ENCODE data around the gene CDS1.
"Not testable (repeated sequence)": the region's sequence is repeated elsewhere in the genome, so short reads cannot be mapped to it uniquely, and the experiment has no call there.

Gene CDS1

DNA sequence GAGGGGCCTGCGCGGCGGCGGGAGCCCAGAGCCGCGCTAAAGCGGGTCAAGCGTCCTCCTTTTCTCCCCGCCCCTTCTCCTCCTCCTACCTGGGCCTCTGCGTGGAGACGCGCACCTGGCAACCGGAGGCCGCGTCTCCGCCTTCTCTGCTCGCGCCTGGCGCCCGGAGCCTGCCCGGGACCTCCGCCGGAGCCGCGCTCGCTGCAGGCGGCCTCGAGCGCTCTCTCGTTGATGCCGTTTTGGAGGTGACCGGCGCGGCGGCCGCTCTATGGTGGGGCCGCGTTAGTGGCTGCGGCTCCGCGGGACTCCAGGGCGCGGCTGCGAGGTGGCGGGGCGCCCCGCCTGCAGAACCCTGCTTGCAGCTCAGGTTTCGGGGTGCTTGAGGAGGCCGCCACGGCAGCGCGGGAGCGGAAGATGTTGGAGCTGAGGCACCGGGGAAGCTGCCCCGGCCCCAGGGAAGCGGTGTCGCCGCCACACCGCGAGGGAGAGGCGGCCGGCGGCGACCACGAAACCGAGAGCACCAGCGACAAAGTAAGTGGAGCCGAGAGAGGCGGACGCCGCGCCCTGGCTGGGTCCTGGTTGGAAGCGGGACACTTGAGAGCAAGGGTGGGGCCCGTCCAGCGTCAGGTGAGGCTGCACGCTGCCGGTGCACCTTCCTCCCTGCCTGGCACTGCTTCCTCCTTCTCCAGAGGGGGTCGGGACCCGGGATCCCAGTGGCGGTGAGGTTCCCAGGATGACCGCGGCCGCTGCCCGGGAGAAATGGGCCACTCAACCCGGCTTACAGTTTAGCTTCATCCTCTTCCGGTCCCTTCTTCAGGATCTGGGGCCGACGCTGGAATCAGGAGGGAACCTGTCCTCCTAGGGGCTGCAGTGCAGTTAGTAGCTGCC is at the start of gene CDS1:
Gene CDS1, plus strand, starts transcription at position 140 of the 888 bp plus-strand sequence. Its CDS starts 275 bp downstream, at position 415.
- peak; percentile 31 for DNase-seq

DNA sequence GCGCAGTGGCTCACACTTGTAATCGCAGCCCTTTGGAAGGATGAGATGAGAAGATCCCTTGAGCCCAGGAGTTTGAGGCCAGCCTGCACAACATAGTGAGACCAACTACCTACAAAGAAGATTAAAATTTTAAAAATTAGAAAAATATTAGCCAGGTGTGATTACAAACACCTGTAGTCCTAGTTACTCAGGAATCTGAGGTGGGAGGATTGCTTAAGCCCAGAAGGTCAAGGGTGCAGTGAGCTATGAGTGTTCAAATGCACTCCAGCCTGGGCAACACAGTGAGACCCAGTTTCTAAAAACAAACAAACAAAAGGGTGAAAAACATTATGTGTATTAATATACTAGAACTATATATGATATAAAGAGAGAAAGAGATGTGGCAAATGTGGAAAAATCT is 47.0 kb upstream of the CDS1 start:
- DNase-seq, result no peak

GRCh38 chr4:84545093-84545492 is 37.8 kb upstream of the CDS1 start:
- no peak for DNase-seq

DNA sequence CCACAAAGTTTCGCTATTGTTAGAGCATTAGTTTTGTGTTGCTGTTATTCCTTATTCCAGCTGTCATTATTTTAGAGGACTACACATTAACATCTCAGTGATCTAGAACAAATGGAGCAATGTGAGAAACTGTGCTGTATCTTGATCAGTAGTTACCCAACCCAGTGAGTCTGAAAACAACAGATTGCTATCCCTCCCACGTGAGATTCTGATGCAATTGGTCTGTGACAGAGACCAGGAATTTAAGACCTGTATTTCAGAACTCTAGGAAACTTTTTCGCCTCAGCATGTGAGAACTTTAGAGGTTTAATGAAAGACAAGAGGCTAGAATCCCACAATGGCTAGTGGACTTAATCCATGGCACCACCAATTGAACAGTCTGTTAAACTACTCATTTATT is 35.7 kb upstream of the CDS1 start:
- DNase-seq, result no peak

DNA sequence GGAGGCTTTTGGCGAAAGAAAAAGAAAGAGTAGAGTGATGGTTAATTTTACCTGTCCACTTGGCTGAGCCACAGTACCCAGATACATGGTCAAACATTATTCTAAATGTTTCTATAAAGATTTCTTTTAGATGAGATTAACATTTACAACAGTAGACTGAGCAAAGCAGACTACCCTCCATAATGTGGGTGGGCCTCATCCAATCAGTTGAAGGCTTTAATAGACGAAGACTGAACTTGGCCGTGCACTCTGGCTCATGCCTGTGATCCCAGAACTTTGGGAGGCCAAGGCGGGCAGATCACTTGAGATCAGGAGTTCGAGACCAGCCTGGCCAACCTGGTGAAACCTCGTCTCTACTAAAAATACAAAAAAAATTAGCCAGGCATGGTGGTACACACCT is 33.7 kb upstream of the CDS1 start:
- DNase-seq, result not testable (repeated sequence)

DNA sequence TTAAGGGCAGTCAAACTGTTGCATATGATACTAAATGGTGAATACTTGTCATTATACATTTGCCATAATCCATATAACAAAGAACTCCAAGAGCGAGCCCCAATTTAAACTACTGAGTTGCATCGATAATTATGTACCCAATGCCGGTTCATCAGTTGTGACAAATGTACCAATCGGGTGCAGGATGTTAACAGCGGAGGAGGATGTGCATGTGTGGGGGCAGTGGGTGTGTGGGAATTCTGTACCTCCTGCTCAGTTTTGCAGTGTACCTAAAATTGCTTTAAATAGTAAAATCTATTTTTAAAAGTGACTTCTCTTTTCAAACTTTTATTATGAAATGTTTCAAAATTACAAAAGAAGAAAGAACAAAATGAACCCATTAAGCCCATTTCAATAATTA is 20.8 kb upstream of the CDS1 start:
- DNase-seq, result no peak

DNA sequence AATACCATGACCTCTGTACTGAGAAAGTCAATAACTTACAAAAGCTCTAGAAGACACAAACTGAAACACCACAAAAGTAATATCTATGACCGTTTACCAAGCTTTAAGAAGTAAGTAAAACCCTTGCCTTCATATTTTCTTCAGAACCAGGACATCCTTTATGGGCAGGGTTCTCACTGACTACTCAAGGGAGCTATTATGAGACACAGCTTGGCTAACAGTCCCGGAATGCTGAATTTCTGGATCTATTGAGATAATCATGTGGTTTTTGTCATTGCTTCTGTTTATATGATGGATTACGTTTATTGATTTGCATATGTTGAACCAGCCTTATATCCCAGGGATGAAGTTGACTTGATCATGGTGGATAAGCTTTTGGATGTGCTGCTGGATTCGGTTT is 19.9 kb upstream of the CDS1 start:
- DNase-seq, result no peak

DNA sequence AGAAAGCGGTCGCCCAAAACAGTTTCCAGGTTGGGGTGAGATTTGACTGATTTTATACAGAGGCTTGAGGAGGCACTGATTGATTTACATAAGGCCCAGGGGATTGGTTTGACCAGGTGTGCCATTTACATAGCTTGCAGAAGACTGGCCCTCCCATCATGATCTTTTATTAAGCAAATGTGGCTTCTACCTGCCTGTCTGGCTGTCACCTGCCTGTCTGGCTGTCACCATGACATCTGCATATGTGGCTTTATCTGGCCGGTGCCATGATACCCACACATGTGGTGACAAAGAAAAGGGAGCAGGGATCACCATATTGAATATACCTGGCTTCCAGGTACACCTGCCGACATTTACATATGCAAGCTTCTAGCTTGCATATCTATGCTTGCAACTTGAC is 17.0 kb upstream of the CDS1 start:
- no peak for DNase-seq

- DNase-seq, result no peak
Measured at GRCh38 chr4:84568496-84568895, 14.4 kb upstream of the CDS1 start.

DNA sequence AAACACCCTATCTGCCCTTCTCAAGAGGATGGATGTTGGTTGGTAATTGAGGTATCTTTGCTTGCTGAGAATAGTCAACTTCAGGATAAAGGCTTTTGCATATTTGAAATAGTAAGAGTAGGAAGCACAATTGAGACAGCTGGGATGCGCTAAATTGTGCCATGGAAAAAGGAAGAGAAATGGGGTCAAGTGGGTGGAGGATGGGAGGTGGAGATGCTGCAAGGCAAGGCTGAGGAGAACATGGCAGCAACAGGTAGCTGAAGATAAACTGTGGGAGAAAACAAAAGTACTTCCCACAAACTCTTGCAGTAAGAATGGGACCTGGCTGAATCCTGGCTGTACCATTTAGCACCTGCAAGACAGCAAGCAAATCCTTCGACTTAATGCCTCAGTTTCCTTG is 13.9 kb upstream of the CDS1 start:
- no peak for DNase-seq

DNA sequence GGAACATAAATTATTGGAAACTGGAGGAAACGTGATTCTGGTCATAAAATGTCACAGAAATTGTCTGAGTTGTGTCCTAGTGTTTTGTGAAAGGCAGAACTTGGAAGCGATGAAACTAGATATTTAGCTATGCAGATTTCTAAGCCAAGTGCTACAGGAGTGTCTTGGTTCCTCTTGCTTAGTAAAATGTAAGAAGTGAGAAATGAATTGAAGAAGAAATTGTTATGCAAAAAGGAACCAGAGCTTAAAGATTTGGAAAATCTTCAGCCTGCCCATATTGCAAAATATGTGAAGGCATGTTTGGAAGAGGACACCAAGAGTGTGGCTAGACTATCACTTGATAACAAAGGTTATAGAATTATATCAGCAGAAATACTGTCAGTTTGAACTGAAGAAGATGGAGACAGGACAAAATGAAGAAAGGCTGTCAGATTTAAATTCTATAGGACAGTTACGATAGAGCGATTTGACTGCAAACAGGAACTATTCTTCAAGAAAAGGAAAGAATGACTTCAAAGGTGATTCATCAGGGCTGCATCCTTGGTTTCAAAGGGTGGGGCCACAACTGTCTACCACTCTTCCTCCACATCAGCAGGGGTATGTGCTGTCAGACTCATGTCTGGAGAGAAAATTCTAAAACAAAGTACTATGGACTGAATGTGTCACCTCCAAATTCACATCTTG is 9.4 kb upstream of the CDS1 start:
- no peak for DNase-seq

GRCh38 chr4:84574069-84574720 is 8.7 kb upstream of the CDS1 start:
- DNase-seq, result no peak

DNA sequence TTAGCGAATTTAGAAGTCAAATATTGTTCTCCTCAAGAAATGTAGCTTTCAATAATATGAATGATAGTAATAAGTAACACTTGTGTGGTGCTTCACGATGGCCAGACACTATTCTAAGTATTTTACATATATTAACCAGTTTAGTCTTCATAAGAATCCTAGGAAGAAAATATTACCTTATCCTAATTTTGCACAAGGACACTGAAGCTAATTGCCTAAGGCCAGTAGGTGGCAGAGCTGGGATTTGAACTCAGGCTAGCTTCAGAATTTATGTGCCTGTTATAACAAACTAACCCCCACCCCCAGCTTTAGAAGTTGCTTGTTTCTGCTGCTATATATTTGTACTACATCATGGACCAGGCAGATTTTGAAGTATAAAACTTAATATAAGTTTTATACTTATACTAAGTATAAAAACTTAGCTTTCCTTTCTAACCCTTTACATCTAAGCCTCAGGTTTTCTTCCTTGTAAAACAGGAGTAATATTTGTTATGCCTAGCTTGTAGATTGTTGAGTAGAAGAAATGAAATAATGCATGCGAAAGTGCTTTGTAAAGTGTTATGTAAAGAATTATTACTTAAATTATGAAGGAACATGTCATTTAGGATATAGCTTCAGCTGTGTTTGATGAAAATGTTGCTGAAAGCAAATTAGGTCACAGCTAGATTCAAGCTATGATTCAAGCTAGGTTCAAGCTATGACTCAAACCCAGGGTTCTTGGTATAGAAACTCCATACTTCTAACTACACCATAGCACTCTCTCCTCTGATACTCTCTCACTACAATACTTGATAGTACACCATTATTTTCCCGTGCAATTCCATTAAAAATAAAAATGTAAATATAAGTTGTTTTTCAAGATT is 4.2 kb upstream of the CDS1 start:
- no peak for DNase-seq

GRCh38 chr4:84579403-84579776 is 3.5 kb upstream of the CDS1 start:
- DNase-seq, result no peak

- peak; percentile 88 for DNase-seq
Measured at GRCh38 chr4:84582302-84582987, 482 bp upstream of the CDS1 start.

- DNase-seq, result no peak
Measured at GRCh38 chr4:84583876-84584380, 1.0 kb downstream of the CDS1 start.

DNA sequence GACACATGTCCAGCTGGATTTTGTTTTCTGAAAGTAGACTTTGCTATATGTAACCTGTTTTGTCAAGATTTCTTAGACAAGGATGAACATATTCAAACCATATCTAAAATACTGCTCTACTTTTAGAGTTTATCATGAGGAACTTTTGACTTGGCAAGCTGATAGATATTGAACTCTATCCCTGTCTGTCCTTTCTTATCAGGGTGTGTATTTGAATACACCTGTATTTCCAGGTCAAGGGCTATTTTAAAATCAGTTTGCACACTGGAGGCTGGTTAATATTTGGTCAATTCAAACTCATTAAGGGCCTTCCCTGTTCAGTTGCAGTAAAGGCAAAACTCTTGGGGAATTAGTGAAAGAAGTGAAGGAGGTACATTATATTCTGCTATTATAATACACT is 2.3 kb downstream of the CDS1 start:
- DNase-seq, result no peak

DNA sequence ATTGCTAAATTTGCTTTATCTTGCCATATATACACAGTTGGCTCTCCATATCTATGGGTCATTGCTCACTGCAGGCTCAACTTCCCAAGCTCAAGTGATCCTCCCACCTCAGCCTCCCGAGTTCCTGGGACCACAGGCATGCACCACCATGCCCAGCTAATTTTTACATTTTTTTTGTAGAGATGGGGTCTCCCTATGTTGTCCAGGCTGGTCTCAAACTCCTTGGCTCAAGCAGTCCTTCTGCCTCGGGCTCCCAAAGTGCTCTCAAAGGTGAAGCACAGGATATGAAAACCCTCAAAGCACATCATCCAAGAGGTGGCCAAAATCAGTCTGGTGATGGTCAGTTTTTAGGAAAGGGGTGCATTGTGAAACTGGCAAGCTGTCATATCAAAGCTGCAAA is 11.8 kb downstream of the CDS1 start:
- no peak for DNase-seq

- no peak for DNase-seq
Measured at GRCh38 chr4:84596826-84597225, 13.9 kb downstream of the CDS1 start.

DNA sequence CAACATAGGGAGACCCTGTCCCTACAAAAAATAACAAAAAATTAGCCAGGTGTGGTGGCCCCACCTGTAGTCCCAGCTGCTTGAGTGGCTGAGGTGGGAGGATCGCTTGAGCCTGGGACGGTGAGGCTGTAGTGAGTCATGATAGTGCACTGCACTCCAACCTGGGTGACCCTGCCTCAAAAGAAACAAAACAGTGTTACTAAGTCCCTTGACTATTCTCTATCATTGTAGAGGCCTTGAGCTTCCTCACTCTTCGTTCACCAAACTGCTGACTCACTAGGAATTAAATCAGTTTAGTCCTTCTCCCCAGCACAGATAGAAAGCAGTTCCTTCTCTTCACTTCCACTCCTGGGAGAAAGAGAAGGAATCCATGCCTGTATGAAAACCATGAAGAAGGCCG is 14.5 kb downstream of the CDS1 start:
- DNase-seq, result no peak

DNA sequence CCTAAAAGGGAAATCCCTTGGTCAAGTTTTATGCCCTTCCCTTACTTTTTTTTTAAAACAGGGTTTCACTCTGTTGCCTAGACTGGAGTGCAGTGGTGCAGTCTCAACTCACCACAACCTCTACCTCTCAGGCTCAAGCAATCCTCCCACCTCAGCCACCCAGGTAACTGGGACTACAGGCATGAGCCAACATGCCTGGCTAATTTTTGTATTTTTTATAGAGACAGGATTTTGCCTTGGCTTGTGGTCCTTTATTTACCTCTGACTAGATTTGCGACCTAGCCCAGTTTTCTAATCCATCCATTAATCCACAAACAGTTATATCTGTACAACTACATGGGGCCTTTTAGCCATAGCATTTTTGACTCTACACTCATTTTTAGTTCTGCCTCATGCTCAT is 23.7 kb downstream of the CDS1 start:
- no peak for DNase-seq

DNA sequence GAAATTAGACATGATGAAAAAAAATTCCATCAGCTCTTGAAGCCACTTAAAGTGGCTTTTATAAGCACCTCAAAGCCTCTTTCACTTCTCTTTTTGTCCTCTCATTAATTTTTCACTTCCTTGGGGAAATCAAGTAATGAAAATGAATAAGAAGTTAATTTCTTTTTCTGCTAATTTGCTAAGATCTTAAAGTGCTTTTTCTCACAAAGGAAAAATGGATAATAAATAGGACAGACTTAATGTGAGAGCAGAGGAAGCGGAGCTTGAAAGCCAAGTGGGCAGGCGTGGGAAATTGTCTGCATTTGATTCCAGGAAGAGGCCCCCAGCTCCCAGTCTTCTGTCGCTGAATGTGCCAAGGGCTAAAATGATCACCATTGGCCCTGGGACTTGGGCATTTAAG is 28.6 kb downstream of the CDS1 start:
- no peak for DNase-seq

Measured in stimulated activated CD8-positive, alpha-beta memory T cell treated with anti-CD3 and anti-CD28 coated beads, Interleukin-4, amount 100 ng/mL, for 48 hours (primary cell).